NCI-H524 (cell line): ENCODE measurements around the gene UBE2D2.
"Not testable (repeated sequence)": the region's sequence is repeated elsewhere in the genome, so short reads cannot be mapped to it uniquely, and the experiment has no call there.

ENCODE experiments used
- DNase-seq, 2 experiments: peaks; one replicate each; lab custom pipeline; 2025; lab: John Stamatoyannopoulos, UW

UBE2D2 gene

GRCh38 chr5:139560752-139561654 lies at the start of gene UBE2D2:
TSS of gene UBE2D2 (plus strand) at chr5:139561339. CDS start at chr5:139561792, 453 bp downstream.
- DNase-seq = peak; percentile 79 to 97

GRCh38 chr5:139512786-139513390 lies 48.3 kb upstream of the UBE2D2 start:
- DNase-seq = no peak

- peak; percentile 48 to 79 for DNase-seq
Observed at GRCh38 chr5:139513434-139513833, 47.7 kb upstream of the UBE2D2 start.

- no peak for DNase-seq
Observed at GRCh38 chr5:139513852-139514485, 47.2 kb upstream of the UBE2D2 start.

- no peak for DNase-seq
Observed at GRCh38 chr5:139514486-139514856, 46.7 kb upstream of the UBE2D2 start.

- DNase-seq = peak; percentile 21 to 76
Observed at GRCh38 chr5:139517683-139518564, 43.2 kb upstream of the UBE2D2 start.

- DNase-seq = no peak
Observed at GRCh38 chr5:139523635-139524445, 37.3 kb upstream of the UBE2D2 start.

- DNase-seq = no peak
Observed at GRCh38 chr5:139524446-139524845, 36.7 kb upstream of the UBE2D2 start.

GRCh38 chr5:139524940-139525585 lies 36.1 kb upstream of the UBE2D2 start:
- DNase-seq = no peak

GRCh38 chr5:139525586-139526308 lies 35.4 kb upstream of the UBE2D2 start:
- not testable (repeated sequence) for DNase-seq

- DNase-seq = not testable (repeated sequence)
Observed at GRCh38 chr5:139526309-139527089, 34.6 kb upstream of the UBE2D2 start.

GRCh38 chr5:139527090-139527470 lies 34.1 kb upstream of the UBE2D2 start:
- not testable (repeated sequence) for DNase-seq

- DNase-seq = not testable (repeated sequence)
Observed at GRCh38 chr5:139527896-139528467, 33.2 kb upstream of the UBE2D2 start.

- DNase-seq = not testable (repeated sequence)
Observed at GRCh38 chr5:139528695-139529094, 32.4 kb upstream of the UBE2D2 start.

- DNase-seq = not testable (repeated sequence)
Observed at GRCh38 chr5:139530079-139530478, 31.1 kb upstream of the UBE2D2 start.

GRCh38 chr5:139531772-139532169 lies 29.4 kb upstream of the UBE2D2 start:
- no peak for DNase-seq

GRCh38 chr5:139543423-139543991 lies 17.6 kb upstream of the UBE2D2 start:
- peak in 1 of 2 experiments; percentile 35 for DNase-seq

- DNase-seq = not testable (repeated sequence)
Observed at GRCh38 chr5:139546593-139546992, 14.5 kb upstream of the UBE2D2 start.
